Inferior parietal cortex (tissue), 1 donor: ENCODE data around the gene SLC2A10.

Source experiments
- DNase-seq: peaks from one replicate; pipeline ENCODE4 v3.0.0-alpha.2; 2016; ENCODE audit errors: extremely low spot score

Gene SLC2A10

GRCh38 chr20:46703435-46703834 lies 6.0 kb upstream of the SLC2A10 start:
- no peak for DNase-seq

DNA sequence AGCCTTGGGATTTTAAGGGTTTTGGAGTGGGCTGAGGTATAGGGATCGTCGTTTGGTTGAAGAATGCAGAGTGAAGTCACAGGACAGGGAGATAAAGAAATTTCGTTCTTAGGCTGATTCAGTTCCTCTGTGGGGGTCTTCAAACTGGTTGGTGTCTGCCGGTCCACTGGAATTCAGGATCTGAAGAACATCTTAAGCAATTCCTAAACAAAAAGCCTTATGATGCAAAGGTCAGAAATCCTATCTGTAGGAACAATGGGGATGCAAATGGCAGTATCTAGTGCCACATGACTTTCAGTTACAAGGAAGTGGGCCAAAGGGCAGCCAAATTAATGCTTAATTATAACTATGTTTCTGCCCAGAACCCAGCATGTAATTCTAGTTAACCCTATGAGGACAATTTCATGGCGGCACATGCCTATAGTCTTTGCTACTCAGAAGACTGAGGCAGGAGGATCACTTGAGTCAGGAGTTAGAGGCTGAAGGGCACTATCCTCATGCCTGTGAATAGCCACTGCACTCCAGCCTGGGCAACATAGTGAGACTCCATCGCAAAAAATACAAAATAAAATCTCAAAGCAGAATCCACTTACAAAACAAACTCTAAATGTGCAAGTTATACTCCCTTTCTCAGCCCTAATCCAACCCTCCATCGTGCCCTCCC lies 4.6 kb upstream of the SLC2A10 start:
- DNase-seq = no peak

- DNase-seq = no peak
These were observed 4.1 kb upstream of the SLC2A10 start for GRCh38 chr20:46705378-46705729.

- no peak for DNase-seq
These were observed 3.2 kb upstream of the SLC2A10 start for GRCh38 chr20:46706242-46706641.

DNA sequence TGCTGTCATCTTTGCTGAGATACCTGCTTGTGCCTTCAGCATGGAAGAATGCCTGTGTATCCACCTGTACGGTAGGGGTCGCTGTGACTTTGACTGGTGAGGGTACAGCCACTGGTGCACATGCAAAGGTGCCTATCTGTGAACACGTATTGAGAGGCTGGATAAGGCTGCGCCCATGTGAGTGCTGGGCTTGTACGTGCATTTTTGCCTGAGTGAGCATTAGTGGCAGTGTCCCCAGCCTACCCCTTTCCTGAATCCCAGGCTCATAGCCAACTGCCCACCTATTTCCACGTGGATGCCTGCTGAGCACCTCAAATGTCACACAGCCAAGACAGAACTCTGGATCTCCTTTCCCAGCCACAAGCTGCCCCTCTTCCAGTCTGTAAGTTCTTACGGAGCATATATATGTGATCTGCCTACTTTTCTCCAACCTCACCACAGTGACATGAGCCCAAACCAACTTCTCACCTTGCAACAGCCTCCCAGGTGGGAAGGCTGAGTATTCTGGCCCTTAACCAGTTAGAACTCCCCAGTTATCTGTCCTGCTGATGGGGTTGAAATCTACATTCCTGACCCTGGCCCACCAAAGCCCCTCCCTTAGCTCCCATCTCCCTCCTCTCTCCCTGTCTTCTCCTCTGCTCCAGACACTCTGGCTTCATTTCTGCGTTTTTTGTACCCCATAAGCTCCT lies 1.1 kb upstream of the SLC2A10 start:
- no peak for DNase-seq

- no peak for DNase-seq
These were observed 392 bp upstream of the SLC2A10 start for GRCh38 chr20:46709055-46709458.

GRCh38 chr20:46710153-46710913 lies 884 bp downstream of the SLC2A10 start:
- DNase-seq = no peak

DNA sequence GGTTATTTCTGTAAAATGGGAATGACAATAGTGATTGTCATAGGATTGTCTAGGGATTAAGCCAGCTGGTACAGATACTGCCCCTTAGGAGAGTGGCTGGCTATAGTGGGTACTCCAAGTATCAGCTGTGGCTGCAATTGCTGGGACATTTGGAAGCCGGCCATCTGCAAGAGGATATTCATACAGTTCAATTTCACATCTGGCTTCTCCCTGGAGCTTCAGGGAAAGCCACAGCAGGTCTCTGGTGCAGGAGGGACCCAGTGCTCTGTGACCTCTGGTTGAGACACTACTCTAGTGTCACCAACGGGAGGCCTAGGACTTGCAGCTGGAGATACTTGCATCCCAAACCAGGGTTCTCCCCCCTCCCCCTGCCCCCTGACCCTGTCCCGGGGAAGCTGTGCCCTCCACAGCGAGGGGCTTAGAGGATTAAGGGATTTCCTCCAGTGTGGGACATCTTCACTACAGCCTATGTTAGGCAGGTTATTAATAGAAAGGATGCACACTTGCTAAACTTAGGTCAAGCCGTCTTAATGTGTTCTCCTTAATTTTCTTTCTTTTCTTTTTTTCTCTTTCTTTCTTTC lies 2.7 kb downstream of the SLC2A10 start:
- DNase-seq = no peak

DNA sequence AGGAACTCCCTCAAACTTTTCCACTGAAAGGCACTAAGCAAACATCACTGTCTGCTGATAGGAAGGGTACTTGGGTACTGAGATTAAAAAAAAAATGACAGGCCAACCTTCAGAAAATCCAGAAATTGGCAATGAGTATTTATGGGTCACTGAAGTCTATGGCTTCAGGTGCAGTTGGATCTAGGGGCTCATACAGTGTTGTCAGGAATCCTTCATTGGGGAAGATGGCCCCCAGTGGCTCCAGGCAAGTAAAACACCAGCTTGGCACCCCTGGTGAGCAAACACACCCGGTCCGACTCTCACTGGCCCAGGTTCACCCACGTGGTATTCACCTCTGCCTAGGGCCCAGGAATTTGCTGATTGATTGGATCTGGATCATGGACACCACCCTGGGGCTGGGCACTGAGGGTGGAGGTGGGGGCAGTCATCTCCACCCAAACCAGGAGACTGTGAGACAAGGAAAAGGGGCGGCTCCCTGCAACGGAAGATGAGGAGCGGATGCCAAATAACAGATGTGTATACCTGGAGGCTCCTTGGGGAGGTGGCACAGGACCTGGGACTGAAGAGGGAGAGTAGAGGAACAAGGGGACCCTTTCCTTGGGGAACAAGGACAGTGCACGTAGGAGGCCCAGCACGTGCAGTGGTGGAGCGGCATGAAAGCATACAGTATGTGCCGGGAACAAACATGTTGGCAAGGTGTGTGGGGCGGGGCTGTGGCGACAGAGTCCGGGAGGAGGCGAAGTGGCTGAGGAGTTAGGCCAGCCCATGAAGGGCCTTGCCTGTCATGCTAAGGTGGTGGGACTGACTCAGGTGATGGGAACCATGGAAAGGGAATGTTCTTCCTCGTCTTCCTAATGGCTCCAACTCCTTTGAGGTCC lies 4.7 kb downstream of the SLC2A10 start:
- no peak for DNase-seq

- DNase-seq = no peak
These were observed 5.9 kb downstream of the SLC2A10 start for GRCh38 chr20:46715292-46715756.

DNA sequence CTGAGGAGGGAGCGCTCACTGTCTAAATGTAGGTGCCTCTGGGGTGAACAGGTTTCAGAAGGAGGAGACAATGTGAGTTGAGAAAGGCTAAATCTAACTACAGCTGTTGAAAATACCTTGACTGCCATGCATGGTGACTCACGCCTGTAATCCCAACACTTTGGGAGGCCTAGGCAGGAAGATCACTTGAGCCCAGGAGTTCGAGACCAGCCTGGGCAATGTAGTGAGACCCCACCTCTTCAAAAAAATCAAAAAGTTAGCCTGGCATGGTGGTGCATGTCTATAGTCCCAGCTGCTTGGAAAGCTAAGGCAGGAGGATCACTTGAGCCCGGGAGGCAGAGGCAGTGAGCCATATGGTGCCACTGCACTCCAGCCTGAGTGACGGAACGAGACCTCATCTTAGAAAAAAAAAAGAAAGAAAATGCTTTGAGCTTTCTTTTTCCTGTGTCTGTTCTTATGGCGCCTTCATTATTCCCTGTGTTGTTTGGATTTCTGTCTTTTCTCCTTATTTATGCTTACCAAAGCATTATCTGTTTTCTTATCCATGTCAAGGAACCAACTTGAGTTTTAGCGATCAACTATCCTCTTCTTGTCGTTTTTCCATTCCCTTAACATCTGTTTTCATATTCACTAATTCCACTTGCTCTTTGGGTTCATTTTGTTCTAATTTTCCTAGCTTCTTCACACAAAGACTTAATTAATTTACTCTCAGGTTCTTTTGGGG lies 8.5 kb downstream of the SLC2A10 start:
- DNase-seq = no peak

GRCh38 chr20:46720019-46720418 lies 10.6 kb downstream of the SLC2A10 start:
- DNase-seq = no peak

GRCh38 chr20:46720776-46721425 lies 11.5 kb downstream of the SLC2A10 start:
- DNase-seq = no peak

GRCh38 chr20:46721476-46721875 lies 12.0 kb downstream of the SLC2A10 start:
- DNase-seq = no peak

DNA sequence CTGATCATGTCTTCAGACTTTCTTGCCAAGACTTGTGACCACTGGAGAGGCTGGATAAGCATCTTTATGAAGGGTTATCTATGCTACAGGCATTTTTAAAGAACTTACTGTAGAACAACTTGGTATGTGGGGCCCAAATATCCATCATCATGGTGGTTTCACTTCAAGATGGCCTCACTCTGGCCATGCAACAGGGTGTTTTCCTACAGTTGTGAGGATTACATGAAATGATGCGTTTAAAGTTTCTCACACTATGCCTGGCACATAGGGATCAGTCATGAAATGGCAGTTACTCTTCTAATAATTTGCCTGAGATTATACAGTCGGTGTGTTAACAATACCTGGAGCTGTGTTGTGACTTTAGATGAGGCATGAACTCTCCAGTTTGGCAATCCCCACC lies 13.0 kb downstream of the SLC2A10 start:
- no peak for DNase-seq

GRCh38 chr20:46723039-46723438 lies 13.6 kb downstream of the SLC2A10 start:
- no peak for DNase-seq

- no peak for DNase-seq
These were observed 15.0 kb downstream of the SLC2A10 start for GRCh38 chr20:46724343-46724959.

DNA sequence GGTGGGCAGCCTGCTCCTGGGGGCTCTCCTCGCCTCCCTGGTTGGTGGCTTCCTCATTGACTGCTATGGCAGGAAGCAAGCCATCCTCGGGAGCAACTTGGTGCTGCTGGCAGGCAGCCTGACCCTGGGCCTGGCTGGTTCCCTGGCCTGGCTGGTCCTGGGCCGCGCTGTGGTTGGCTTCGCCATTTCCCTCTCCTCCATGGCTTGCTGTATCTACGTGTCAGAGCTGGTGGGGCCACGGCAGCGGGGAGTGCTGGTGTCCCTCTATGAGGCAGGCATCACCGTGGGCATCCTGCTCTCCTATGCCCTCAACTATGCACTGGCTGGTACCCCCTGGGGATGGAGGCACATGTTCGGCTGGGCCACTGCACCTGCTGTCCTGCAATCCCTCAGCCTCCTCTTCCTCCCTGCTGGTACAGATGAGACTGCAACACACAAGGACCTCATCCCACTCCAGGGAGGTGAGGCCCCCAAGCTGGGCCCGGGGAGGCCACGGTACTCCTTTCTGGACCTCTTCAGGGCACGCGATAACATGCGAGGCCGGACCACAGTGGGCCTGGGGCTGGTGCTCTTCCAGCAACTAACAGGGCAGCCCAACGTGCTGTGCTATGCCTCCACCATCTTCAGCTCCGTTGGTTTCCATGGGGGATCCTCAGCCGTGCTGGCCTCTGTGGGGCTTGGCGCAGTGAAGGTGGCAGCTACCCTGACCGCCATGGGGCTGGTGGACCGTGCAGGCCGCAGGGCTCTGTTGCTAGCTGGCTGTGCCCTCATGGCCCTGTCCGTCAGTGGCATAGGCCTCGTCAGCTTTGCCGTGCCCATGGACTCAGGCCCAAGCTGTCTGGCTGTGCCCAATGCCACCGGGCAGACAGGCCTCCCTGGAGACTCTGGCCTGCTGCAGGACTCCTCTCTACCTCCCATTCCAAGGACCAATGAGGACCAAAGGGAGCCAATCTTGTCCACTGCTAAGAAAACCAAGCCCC lies 16.0 kb downstream of the SLC2A10 start:
- no peak for DNase-seq

- no peak for DNase-seq
These were observed 22.3 kb downstream of the SLC2A10 start for GRCh38 chr20:46731770-46732169.
